Middle frontal gyrus (tissue), 1 donor: ENCODE measurements around the gene GPC4.
"Not testable (repeated sequence)": the region's sequence is repeated elsewhere in the genome, so short reads cannot be mapped to it uniquely, and the experiment has no call there.

Experiments
- DNase-seq: peaks from one replicate; pipeline ENCODE4 v3.0.0-alpha.2; 2015; ENCODE audit warnings: low spot score; ENCODE audit errors: extremely low spot score

Gene GPC4

GRCh38 chrX:133369065-133369464, 46.2 kb downstream of the GPC4 start:
- DNase-seq = no peak

GRCh38 chrX:133366735-133367134, 48.6 kb downstream of the GPC4 start:
- DNase-seq = no peak

DNA sequence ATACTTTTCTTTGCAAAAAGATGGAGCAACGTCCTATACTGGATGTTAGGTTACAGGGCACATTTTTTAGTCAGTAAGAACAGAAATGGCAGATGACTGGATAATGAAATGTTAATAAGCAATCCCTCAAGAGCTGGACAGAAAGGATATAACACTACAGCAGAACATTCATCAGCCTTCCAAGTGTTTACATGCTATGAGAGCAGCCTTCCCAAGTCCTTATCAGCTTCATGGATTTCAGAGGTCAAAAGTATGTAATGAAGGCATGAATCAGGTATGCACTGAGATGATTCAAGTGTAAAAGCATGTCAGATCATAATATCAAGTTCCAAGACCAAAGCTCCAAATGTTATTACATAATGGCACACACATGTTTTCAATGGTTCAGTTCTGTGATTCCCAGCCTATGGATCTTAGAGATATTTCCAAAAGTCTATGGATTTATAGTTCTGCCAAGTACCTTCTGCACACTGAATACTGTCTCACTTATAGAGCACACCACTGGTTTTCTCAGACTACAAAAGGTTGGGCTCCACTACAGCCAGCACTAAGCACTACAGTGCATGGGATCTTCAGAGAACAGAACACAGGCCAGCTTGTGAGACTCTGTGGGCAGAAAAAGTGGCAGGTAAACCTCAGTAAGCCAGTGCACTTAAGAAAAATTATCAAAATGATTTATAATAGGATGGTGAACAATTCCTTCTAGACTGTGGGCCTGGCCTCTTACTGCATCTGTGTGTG, 49.2 kb downstream of the GPC4 start:
- DNase-seq = no peak

GRCh38 chrX:133364865-133365264, 50.4 kb downstream of the GPC4 start:
- DNase-seq = no peak

GRCh38 chrX:133364196-133364595, 51.1 kb downstream of the GPC4 start:
- no peak for DNase-seq

DNA sequence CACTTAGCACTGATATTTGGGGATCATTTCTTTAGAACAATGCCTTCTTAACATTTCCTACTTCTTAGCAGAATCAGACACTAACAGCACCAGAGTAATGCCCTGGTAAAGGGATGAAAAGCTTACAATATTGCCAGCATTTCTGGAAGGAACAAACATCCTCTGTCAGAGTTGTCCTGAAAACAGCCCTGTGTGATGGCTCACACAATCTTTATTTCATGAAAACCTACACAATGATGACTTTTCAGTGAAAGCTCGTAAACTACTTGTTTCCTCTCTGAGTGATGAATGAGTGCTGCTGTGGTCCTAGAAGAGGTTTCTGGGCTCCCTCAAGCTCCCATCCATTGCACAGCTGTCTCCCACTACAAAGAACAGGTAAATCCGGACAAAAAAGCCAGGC, 52.8 kb downstream of the GPC4 start:
- no peak for DNase-seq

DNA sequence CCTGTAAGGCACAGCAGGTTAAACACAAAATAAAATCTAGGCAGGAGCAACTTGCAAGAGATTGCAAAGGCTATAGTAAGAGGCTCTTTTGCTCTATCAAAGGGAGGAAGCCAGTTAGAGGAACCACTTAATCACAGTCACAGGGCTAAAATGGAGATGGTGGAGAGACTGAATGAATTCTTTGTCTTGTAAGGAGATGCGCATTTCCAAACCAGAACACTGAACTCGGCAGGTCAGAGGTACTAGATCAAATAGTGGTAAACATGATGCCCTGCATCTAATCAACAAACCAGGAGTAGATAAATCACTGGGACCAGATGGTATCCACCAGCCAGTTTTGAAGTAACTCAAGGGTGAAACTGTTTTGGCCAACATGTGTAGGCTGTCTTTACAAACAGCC, 55.8 kb downstream of the GPC4 start:
- DNase-seq = no peak

- no peak for DNase-seq
Observed at GRCh38 chrX:133353233-133353632, 62.1 kb downstream of the GPC4 start.

GRCh38 chrX:133350751-133351150, 64.5 kb downstream of the GPC4 start:
- no peak for DNase-seq

GRCh38 chrX:133346026-133346425, 69.3 kb downstream of the GPC4 start:
- no peak for DNase-seq

GRCh38 chrX:133339566-133339965, 75.7 kb downstream of the GPC4 start:
- no peak for DNase-seq

- DNase-seq = no peak
Observed at GRCh38 chrX:133337250-133337649, 78.0 kb downstream of the GPC4 start.

DNA sequence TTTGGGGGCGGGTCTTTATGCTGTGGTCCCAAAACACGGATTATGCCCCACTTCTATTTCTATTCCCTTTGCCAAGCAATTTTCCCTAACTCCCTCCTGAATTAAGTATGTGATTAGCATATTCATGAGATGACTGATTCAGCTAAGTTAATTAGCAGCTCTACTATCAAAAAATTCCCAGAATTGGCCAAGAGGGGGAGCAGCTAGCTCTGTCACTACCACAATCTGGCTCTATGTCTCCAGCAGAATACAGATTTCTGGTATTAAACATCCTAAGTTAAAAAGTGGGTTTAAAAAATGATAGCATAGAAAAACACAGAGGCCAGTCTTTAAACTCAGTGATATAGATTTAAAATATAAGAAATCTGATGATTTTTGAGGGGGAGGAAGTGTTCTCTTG, 80.3 kb downstream of the GPC4 start:
- DNase-seq = peak; percentile 18

- no peak for DNase-seq
Observed at GRCh38 chrX:133333154-133333750, 82.0 kb downstream of the GPC4 start.

- no peak for DNase-seq
Observed at GRCh38 chrX:133332737-133333136, 82.6 kb downstream of the GPC4 start.

DNA sequence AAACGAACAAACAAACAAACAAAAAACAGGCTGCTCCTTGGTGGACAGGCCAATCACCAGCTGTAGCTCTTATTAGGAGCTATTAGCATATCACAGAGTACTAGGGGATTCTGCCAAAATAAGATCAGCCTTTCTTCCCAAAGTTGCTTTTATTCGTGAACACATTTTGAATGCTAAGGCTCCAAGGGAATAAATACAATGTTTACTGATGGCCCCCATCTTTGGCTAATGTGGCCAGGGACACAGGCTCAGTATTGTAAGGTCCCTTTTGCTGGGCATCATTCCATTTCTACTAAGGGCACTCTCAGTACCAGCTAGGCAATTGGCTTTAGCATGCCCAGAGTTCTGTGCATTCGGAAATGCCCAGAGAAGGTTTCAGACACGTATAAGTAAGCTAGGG, 84.3 kb downstream of the GPC4 start:
- DNase-seq = no peak

GRCh38 chrX:133325422-133325821, 89.9 kb downstream of the GPC4 start:
- no peak for DNase-seq

DNA sequence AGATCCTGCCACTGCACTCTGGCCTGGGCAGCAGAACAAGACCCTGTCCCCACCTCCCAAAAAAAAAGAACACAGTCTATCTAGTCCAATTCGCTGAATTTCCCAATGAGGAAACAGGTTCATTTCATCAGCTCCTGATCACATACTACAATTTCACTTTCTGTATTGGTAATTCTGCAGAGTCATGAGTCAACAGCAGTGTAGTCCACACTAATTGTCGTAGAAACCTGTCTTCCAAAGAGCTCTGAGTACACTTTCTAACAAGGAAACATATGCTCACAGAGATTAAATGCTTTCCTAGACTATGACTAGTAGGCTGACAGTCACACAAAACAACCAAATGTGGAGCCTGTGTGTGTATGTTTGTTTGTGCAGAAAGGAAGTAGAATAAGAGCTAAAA, 91.9 kb downstream of the GPC4 start:
- DNase-seq = no peak

DNA sequence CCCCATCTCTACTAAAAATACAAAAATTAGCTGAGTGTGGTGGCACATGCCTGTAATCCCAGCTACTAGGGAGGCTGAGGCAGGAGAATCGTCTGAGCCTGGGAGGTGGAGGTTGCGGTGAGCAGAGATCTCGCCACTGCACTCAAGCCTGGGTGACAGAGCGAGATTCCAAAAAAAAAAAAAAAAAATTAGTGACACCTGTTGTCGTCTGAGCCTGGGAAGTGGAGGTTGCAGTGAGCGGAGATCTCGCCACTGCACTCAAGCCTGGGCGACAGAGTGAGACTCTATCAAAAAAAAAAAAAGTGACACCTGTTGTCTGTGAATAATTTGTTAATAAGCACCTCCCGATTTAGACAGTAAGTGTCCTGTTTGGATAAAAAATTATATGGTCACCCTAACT, 93.0 kb downstream of the GPC4 start:
- DNase-seq = not testable (repeated sequence)

GRCh38 chrX:133321451-133321850, 93.8 kb downstream of the GPC4 start:
- DNase-seq = no peak

- no peak for DNase-seq
Observed at GRCh38 chrX:133314281-133314680, 101.0 kb downstream of the GPC4 start.

DNA sequence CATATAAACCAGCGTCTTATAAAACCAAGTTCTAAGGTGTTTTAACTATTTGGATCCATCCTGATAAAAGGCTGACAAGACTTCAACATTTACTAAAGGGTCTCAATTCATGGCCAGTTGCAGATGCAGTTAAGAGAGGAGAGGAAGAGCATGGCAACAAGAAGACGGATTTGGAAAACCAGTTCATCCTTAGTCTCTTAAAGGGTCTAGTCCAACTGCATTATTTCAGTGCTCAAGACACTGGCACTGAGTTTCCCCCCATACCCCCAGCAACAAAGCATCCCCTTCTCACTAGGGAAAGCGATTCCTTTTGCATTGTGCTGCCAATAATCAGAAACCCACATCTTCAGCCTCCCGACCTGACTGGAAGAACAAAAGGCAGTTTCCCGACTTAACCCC, 106.8 kb downstream of the GPC4 start:
- DNase-seq = no peak
